NCI-H226 (cell line): Measurements from ENCODE around the gene INPP4B.
A peak's percentile ranks its signal among the peaks of the same experiment; 100 is the strongest.

Source experiments
- DNase-seq: peaks from one replicate; pipeline ENCODE4 v3.0.0-alpha.2; 2015

The INPP4B gene

DNA sequence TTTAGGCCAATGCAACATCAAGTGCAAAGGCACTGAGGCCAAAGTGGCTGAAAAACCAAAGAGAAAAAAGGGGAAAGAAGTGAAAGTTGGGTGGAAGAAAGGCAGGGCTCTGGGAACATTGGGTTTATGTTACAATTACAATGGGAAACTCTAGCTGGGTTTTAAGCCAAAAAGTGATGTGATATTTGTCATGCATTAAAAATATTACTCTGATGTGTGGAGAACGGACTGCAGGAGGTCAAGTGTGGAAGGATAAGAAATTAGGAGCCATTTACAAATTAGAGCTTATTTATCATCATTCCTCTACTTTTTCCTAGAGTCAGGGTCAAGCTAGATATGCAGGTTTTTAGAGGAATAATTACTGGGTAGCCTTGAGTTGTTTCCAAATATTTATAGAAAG lies 516.8 kb downstream of the INPP4B start:
- no peak for DNase-seq

DNA sequence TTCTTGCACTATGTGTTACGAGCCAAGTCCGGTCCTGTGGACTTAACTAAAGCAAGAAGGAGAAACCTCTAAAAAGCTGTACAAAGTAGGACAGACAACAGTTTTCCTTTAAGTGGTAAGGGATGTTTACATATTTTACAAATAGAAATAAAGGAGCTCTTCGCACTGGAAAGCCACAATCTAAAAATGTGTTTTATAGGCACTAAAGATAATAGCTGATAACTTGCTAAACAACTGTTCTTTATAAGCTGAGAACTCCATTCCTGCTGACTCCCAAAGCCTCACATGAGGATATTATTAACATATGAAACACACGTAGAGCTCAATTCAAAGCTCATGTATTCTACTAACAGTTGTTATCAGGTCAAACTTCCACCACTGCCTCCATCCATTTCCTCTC lies 519.9 kb downstream of the INPP4B start:
- no peak for DNase-seq

DNA sequence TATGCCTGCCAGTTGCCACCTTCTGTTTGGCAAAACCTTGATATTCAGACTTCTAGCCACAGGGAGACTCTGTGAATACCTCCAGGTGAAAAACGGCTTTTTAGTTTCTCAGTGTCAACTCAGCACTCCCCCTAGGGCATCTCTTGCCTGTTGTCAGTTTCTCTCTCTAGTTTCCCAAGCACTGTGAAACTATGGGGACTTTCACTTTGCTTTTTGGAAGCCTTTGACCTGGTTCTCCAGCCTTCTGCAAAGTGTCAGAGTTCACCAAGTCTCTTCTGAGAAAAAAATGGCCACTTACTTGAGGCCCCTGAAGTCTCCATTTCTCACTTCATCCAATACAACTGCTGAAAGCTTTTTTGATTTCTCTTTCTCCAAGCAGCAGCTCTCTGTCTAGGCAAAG lies 521.5 kb downstream of the INPP4B start:
- no peak for DNase-seq

DNA sequence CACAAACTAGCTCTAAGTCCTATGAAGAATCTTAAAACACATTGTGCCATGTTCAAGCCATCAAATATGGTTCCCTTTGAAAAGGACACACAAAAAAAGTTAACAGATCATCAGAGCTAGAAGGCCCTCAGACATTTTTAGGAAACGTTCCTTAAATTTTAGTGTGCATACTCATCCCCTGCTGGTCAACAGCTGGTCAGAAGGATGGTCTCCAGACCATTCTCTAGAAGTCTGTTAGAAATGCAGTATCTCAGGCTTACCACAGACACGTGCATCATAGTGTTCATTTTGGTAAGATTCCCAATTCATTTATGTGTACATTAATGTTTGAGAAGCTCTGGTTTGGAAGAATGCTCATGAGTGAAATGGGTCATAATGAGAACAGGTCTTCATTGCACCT lies 523.1 kb downstream of the INPP4B start:
- DNase-seq: no peak

DNA sequence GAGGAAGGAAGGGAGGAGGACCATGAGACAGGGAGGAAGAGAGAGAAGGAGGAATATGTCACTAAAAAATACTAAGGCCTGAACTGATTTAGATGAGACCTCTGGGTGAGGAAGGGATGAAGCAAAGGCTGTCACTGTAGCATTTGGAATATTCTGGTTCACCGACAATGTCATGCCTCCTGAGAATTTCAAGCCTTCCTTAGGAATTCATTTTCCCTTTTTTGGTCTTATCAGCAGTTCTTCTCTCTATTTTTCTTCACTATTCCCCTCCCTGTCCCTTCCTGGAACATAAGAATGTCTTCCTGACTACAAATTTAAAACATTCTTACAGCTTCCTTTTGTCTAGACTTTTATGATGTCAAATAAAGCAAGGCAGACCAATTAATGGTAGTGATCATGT lies 527.8 kb downstream of the INPP4B start:
- no peak for DNase-seq

DNA sequence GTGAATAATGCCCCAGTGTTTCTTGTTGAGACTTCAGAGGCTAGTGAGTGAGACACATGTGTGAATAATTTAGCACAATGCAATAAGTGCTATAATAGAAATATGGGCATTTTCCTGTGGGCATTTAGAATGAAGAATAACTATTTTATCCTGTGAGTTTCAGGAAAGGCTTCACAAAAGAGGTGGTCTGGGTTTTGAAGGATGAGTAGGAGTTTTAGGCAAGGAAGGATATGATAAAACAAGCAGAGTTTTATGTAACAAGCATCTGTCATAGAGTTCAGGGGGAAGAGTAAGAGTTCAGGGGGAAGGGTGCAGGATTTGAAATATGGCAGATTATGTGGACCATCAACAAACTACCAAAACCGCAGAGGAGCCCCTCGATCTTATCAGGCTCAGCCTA lies 529.2 kb downstream of the INPP4B start:
- no peak for DNase-seq

DNA sequence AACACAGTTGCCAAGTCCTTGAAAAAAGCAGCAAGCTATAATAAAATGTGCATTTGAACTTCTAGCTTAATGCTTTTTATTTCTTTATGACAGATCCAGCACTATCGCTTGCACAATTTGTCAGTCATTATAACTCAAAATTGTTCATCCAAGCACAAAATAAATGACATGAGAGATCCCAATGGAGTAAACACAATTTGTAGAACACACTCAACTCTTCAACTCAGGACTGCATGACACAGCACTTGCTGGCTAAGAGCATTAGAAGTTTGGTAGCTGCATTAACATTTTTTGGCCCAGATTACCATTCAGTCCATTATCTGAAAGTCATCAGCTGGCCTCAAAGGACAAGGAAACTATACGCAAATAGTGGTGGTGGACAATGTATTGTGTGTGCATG lies 530.1 kb downstream of the INPP4B start:
- DNase-seq: no peak

DNA sequence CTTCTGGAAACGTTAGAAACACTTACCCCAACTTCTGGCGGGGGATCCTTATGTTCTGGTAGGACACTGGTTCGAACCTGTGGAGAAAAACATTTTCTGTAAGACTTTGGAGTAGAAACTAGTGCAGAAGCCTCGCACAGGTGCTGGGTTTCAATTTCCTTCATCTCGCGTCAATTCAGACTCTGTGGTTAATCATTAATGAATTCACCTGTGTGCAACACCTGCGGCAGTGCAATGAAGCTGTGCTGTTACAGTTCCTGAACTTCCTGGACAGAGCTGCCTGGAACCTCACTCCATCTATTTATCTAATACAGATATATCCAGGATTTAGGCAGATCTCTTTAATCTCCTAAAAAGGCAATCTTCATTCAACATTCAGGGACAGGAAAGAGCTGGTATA lies 531.4 kb downstream of the INPP4B start:
- no peak for DNase-seq

DNA sequence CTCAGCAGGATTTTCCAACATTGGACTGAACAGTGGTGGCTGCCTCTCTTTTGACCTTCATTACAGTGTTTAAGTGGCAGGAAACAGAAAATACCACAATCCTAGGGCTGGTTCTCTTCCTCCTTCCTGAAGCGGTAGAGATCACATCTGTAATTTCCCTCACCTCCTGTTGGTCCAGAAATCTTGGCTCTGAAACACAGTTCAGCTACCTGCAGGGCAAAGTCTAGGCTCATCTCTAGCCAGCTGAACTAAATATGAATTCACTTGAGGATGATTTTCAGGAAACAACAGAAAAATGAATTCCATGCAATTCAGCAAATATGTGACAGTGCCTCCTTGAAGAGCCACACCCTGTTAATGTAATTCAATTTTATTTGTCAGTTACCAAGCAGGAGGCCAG lies 531.9 kb downstream of the INPP4B start:
- DNase-seq: no peak

DNA sequence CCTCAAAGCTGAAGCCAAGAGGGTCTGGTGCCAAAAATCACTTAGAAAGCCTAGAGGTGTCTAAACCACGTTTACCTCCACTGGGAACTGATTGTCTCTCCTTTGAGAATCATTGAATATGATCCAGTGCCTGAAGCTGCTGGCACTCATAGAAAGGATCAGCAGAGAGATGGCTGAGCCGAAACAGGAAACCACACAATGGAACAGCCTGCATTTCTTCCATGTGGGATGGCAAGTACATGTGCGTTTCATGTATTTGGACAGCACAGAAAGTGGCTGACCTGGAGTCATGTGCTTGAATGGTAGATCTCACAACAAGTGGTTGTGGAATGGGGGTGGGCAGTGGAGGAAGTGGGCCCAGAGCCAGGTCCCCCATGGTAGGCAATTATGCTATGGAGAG lies 533.7 kb downstream of the INPP4B start:
- DNase-seq: no peak

DNA sequence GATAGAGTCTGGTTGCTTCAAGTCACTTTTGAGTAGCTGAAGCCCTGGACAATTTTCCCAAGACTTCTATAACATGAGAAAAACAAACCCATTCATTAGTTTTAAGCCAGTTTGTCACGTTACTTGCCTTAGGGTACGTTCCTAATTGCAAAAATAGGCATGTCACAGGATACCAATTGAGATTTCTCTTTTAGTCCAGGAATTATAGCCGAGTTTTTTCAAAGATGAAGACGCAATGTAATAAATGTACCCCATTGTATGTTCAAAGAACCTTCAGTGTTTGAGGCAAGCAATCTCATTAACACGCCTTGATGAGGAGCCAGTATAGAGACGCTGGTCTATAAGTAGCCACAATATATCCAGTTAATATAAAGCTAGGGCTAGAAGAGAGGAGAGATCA lies 534.2 kb downstream of the INPP4B start:
- DNase-seq: no peak

DNA sequence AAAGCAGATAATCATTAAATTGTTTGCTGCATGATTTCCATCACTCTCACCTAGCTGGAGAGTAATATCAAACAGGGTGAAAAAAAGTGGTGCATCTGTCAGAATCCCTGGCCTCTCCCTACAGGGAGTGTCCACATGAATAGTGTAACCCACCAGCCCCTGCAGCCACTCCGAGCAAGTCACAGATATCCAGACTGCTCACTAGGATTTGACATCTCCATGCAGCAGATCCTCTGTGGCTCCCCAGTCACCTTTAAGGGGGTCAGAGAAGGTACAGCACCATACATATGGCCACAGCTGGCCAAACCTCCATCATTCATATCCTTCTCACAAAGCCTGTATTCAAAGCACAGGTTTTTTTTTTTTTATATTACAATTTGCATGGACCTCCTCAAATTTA lies 536.3 kb downstream of the INPP4B start:
- no peak for DNase-seq

DNA sequence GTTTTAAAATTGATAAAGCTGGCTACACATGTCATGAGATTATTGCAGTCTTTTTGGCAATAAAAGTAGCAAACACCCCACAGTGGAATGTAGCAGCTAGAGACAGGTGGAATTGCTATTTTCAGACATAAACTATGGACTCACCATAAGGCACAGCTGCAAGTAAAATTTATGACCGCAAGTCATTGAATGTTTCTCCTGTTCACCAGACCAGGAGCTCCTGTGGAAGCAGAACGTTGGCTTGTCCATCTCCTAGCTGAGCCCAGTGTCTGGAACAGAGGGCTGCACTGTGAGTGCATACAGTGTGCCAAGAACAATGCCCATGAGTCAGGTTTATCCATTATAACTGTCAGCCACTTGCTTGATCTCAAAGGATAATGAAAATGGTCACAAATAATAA lies 538.2 kb downstream of the INPP4B start:
- no peak for DNase-seq

DNA sequence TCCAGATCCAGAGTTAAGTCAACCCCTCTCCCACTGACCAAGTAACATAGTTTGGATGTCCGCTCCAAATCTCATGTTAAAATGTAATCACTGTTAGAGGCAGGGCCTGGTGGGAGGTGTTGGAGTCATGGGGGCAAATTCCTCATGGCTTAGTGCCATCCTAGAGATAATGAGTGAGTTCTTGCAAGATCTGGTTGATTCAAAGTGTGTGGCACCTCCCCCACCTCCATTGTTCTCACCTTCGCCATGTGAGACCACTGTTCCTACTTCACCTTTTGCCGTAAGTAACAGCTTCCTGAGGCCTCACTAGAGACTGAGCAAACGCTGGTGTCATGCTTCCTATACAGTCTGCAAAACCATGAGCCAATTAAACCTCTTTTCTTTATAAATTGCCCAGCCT lies 548.8 kb downstream of the INPP4B start:
- no peak for DNase-seq

DNA sequence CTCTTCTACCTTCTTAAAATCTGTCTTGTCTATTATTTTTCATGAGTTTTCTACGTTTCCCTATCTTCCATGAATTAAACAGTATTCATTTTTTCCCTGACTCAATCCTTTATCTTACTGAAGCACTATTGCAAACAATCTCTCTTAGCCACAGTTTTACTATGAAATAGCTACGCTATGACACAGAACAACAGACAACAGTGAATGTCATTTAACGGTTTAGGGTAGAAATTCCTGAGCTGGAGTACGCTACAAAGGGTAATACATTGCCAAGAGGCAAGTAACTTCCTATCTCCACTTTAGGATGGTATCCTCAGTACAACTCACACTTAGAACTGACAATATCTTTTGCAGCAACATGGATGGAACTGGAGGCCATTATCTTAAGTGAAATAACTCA lies 552.6 kb downstream of the INPP4B start:
- DNase-seq: no peak

DNA sequence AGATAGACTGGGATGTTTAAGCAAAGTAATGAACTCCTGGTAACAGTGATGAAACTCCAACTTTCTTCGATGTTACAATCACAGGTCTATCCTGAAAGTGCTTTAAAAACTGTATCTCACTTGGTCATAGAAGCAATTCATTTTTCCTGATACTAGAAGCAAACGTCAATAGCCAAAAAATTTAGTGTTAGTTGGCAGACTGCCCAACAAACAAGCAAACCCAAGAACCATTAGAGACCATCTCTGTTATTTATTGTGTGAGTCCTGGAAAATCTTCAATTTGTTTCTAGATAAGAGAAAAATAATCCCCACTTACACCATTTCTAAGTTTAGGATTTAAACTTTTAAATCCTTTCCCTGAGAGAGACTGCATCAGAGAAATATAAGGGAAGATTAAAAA lies 553.9 kb downstream of the INPP4B start:
- no peak for DNase-seq

DNA sequence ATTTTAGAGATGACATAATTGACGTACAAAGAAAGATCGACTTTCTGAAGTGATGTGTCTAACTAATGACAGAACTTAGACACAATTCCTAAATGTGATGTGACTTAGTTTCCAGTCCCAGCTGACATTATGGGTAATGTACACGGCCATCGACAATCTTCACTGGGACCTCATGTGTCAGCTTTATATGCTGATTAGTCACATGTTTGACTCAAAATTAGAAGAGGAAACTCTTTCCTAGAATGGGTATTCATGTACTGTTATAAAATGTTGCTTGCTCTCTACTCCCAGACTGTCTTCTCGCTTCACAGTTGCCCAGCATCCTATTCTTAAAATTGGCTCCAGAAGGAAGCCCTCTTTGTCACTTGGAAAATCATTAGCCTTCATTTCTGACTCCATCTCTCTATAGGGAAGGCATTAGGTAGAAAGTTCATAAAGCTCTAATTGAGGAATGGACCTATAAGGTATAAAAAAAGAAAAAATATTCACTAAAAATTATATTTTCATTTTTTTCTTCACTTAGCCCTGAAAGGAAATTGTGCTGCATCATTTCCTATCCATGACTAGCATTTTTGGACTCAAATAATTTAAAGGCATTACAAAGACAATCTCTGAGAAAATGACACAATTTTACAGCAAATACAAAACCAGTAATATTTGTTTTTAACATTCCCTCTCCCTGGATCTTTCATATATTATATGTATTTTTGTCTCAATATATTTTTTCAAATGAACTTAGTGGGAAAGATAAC lies 554.6 kb downstream of the INPP4B start:
- no peak for DNase-seq

DNA sequence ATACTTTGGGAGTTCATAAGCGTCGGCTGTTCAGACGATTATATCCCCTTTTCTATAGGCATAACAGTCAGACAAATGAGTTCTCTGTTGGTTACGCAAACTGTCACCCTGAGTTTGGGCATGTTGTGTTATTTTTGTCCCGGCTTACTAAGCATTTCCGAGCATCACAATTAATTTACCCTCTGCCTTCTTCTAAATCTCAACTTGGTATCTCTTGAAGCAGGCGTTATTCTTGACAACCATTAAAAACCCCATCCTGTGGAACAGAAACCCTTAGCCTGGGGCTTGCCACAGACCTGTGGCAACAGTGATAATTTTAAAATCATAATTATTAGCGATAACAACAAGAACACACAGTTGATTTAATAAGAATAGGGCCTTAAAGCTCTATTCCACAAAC lies 558.7 kb downstream of the INPP4B start:
- no peak for DNase-seq

DNA sequence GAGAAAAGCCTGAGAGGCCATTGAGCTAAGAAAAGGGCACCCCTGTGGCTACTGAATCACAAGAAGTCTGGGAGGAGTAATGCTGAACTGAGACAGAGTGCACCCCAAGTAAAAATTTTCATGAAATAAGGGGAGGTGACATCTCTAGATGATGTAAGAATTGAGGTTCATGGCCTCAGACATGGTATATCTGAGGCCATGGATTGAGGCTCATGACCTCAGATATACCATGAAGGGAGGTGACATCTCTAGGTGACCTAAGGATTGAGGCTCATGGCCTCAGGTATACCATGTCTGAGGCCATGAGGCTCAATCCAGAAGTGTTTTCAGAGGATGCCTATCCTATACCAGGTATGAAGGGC lies 560.9 kb downstream of the INPP4B start:
- DNase-seq: no peak

DNA sequence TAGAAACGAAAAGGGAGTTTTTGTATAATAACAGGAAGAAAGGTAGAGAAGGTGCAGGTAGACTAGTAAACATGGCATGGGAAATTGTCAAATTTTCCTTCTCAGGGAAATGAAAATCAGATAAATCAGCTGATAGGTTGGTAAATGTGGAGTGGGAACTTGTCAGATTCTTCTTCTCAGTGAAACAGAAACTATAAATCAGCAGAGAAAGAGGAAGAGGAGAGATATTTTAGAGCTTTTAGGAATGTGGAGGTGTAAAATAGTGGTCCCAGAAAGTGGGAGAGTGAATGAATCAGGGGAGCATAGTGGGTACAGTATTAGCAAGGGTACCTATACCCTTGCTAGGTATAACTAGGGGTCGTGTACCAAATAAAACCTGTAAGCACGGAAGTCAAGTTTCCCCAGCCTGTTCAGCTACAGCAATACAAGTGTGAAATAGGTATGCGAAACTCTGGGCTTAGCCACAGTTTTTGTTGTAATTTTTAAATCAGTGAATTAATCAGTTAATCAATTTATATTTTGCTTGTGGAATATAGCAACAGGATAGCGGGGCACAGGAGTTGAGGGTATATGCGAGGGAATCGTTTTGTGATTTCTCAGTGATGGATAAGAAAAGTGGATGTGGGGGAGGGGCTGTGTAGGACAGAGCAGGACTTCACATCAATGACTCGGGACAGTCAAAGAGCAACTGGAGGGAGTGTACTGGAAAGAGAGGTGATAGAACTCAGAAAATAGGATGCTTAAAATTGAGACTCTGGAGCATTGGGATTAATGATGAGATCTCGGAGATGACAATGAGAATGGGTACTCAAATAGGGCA lies 561.5 kb downstream of the INPP4B start:
- DNase-seq: no peak

DNA sequence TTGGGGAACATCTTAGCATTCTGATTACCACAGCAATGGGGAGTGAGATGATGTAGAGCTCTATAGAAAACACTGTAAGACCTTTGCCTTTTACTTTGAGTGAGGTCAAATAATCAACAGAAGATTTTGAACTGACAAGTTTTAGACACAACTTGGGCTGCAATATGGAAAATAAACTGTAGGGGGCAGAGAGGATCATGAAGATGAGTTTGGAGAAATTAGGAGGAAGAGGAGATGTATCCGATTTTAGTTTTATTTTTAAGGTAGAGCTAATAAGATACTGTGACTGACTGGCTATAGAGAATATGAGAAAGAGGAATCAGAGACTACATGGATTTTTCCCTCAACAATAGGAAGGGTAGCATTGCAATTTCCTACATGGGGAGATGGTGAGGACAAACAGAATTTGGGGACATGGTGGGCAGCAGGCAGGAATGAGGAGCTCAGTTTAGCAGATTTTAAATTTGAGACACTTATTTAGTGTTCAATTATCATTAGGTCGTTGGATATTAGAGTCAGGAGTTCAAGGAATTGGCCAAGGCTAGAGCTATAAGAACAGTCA lies 563.1 kb downstream of the INPP4B start:
- no peak for DNase-seq

DNA sequence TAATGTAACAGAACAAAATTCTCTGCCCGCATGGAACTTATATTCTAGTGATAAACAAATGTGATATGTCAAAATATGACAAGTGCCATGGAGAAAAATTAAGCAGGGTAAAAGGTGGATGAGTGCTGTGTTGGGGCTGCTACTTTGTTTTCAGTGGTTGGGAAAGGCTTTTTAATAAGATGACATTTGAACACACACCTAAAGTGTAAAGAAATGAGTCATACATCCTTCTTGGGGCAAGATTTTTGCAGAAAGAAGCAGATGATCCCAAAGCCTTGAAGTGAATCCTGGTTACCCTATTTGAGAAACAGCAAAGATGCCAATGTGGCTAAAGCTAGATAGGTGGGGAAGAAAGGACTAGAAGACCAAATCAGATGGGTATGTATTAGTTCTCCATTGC lies 564.1 kb downstream of the INPP4B start:
- DNase-seq: no peak

DNA sequence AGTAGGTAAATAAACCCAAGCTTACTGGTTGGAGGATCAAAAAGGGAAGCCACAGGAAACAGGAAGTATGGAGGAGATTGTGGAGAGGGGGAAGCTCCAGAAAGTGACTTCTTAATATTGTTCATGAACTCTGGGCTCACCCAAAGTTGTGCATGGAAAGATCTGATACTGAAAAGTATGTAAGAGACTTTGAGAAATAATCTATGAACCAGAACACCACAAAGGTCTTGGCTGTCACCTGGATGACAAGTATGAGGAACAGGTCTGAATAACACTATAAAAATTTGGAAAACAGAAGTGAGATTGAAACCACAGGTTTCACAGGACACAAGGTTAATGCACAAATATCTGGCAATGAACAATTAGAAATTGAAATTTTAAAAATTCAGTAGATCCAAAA lies 567.4 kb downstream of the INPP4B start:
- no peak for DNase-seq

DNA sequence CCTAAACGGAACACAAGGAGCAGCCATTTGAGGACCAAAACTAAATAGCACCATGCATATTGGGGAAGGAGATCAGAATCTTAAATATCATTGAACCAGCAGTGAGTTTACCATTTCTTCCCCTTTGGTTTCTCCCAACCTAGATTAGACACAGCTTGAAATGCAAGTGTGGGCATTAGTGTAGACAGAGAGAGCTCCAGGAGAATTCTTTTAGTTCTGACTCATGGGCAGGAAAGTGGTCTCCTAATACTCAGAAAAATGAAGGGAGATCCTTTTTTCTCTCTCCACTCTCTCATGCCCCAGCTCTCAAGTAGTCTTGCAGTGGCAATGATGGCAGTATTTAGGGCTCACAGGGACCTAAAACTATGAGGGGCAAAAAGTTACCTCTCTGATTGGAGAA lies 567.9 kb downstream of the INPP4B start:
- DNase-seq: peak; percentile 28
